Right atrium auricular region (tissue), 2 donors: Measurements from ENCODE around the gene LRMDA. TPM values are rescaled to one million over a fixed set of nuclear protein-coding genes. Genes with fewer than 3 reads are reported as not detected.

Experiments
- DNase-seq: peaks from one replicate; pipeline ENCODE4 v3.0.0-alpha.2; 2019; ENCODE audit warnings: low spot score
- H3K27ac ChIP-seq, 2 donors: fragments of 200-600 bp; sonication (generic); 1 replicate in 1 of 2; 2 replicates in 1 of 2; pipeline ENCODE4 v1.5.1; 2016 to 2019
- H3K27me3 ChIP-seq, 2 donors: fragments of 200-600 bp; sonication (generic); one replicate each; pipeline versions ENCODE4 v1.5.1 to v1.6.0; 2017 to 2019
- H3K36me3 ChIP-seq: fragments of 200-600 bp; sonication (generic); one replicate; pipeline ENCODE4 v1.5.1; 2016
- H3K4me1 ChIP-seq, 2 donors: fragments of 200-600 bp; sonication (generic); one replicate each; pipeline versions ENCODE4 v1.5.1 to v1.6.0; 2017 to 2019
- H3K4me3 ChIP-seq, 2 donors: fragments of 200-600 bp; sonication (generic); 1 replicate in 1 of 2; 2 replicates in 1 of 2; pipeline ENCODE4 v1.5.1; 2017 to 2019; ENCODE audit warnings: mild to moderate bottlenecking in 1 of 2, moderate library complexity in 1 of 2
- H3K9me3 ChIP-seq, 2 donors: fragments of 200-600 bp; sonication (generic); one replicate each; pipeline ENCODE4 v1.5.1; 2019
- CTCF ChIP-seq, 2 donors: fragments of 200-600 bp; sonication (generic); IDR thresholded peaks; one replicate each; pipeline ENCODE4 v1.5.1; 2019; ENCODE audit warnings: antibody characterized with exemption in 2 of 2
- total RNA-seq, 2 donors: library from RNA; depleted of rRNA; stranded (reverse); fragments of >200 nt; gene quantifications; one replicate each; pipeline ENCODE4 v1.1.0, GENCODE V29; 2016

The LRMDA gene
- total RNA-seq, 2 donors from 2014 or later, result 6.1 to 19.1 TPM

DNA sequence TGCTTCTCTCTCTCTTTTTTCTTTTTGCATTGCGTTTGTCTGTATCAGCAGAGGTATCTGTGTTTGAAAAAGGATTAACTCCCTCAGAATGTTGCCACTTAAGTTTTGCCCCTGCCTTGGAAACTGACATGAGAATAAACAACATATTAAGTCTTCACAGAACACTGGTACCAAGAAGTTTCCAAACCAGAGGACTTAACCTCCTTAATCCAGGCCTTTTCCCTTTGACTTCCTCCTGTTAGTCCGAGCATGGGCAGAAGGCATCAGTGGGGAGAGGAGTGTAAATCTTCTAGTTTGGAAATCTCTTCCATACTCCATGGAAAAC, 681.4 kb downstream of the LRMDA start:
- Histone ChIP-seq H3K4me3 (no peak overlapping the region), H3K9me3 (no peaks in the 10 kb centered on the region), H3K36me3 (no peaks in the 10 kb centered on the region), H3K27me3 (no peaks in the 10 kb centered on the region), H3K4me1 (peaks cover 0 to 22% of the 10 kb centered on the region in 2 donors), H3K27ac (peak overlapping the region in 1 of 2 donors; percentile 9)
- no peak for TF ChIP-seq CTCF (IDR thresholded peaks at IDR 0.05)
- no peak for DNase-seq

DNA sequence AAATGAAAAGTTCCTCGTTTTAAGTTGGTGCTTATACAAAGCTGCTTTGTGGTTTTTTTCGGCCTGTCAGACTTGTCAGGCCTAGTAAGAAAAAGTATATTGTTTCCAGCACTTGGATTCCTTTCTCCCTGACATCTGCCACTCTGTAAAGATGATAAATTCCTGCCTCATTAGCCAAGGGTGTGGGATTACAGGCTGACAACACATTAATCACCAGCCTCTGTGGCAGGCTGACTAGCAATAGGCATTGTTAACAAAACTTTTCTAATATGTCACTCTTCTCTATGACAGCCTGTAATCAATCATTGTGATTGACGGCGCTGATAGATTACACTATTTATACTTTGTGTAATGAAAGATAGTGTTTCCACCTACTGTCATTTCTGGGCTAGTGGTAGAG, 682.5 kb downstream of the LRMDA start:
- Histone ChIP-seq H3K4me3 (no peak overlapping the region), H3K27me3 (no peaks in the 10 kb centered on the region), H3K36me3 (no peaks in the 10 kb centered on the region), H3K27ac (peak overlapping the region in 1 of 2 donors; percentile 62), H3K9me3 (no peaks in the 10 kb centered on the region), H3K4me1 (peaks cover 0 to 22% of the 10 kb centered on the region in 2 donors)
- DNase-seq, result no peak
- TF ChIP-seq CTCF (IDR thresholded peaks at IDR 0.05), result no peak

GRCh38 chr10:76114581-76115001, 683.2 kb downstream of the LRMDA start:
- peaks cover 0 to 22% of the 10 kb centered on the region in 2 donors for H3K4me1 ChIP-seq
- H3K27me3 ChIP-seq, result no peaks in the 10 kb centered on the region
- no peaks in the 10 kb centered on the region for H3K36me3 ChIP-seq
- DNase-seq, result no peak
- no peak for TF ChIP-seq CTCF (IDR thresholded peaks at IDR 0.05)
- no peaks in the 10 kb centered on the region for H3K9me3 ChIP-seq
- no peak overlapping the region for H3K4me3 ChIP-seq
- peak overlapping the region in 1 of 2 donors; percentile 62 for H3K27ac ChIP-seq

DNA sequence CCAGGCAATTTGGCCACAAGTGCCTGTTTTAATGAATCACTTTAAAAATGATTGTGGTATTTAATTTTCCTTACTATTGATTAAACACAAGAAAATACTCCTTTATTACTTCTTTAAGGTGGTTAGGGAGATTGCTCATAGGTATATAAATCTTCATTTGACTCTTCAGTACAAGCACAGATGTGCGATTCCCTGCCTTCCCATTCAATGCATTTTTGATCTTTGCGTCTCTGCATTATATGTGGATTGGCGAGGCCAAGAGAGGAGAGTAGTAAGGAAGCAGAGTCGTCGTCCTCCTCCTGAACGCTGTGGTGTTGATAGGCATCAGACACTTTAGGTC, 683.7 kb downstream of the LRMDA start:
- H3K27ac ChIP-seq, result peak overlapping the region in 1 of 2 donors; percentile 62
- no peaks in the 10 kb centered on the region for H3K27me3 ChIP-seq
- H3K4me3 ChIP-seq, result no peak overlapping the region
- no peaks in the 10 kb centered on the region for H3K9me3 ChIP-seq
- no peak for DNase-seq
- peaks cover 0 to 22% of the 10 kb centered on the region in 2 donors for H3K4me1 ChIP-seq
- no peaks in the 10 kb centered on the region for H3K36me3 ChIP-seq
- no peak for TF ChIP-seq CTCF (IDR thresholded peaks at IDR 0.05)

DNA sequence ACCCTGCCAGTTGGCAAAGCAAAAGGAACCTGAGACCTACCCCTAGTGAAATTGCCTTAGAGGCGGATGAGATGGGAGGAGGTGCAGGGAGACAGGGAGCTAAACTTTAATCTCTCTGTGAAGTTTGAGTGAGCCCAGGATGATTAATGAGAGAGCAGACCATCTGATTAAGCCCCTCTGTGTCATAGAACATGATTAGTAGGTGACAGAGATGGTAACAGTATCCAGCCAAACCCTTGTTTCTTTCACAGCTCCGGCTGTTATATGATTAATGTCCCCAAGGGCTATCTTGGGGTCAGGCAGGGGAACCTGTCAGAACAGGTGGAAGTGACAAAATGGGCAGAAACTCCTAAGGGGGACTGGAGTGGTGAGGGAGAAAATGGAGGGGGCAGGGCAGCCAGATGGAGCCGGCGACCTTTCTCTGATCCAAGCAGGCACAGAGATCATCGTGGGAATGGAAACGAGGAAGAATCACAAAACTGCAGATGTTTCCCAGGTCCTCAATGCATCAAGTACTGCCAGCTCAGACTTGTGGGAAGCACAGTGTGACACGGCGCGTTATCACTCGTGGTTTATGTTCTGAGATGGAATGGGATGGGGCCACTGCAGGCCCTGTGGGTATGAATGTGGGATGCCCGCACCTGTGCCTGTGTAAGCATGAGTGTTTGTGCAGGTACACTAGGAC, 684.2 kb downstream of the LRMDA start:
- H3K36me3 ChIP-seq, result no peaks in the 10 kb centered on the region
- H3K27ac ChIP-seq, result peak overlapping the region in 1 of 2 donors; percentile 62

More for the DNA sequence above, 684.2 kb downstream of the LRMDA start:
- no peaks in the 10 kb centered on the region for H3K27me3 ChIP-seq
- peaks cover 0 to 22% of the 10 kb centered on the region in 2 donors for H3K4me1 ChIP-seq
- no peaks in the 10 kb centered on the region for H3K9me3 ChIP-seq
- no peak for DNase-seq
- no peak overlapping the region for H3K4me3 ChIP-seq
- TF ChIP-seq CTCF (IDR thresholded peaks at IDR 0.05), result no peak
